Measurements from ENCODE around the gene PLA2G4F.

The PLA2G4F gene

GRCh38 chr15:42131006-42131405 lies 25.4 kb downstream of the PLA2G4F start:
- no peak for DNase-seq

- no peak for DNase-seq
Measured at GRCh38 chr15:42130246-42130986, 26.0 kb downstream of the PLA2G4F start.

- DNase-seq: no peak
Measured at GRCh38 chr15:42129364-42129763, 27.1 kb downstream of the PLA2G4F start.

- DNase-seq: no peak
Measured at GRCh38 chr15:42128476-42128875, 28.0 kb downstream of the PLA2G4F start.

- no peak for DNase-seq
Measured at GRCh38 chr15:42123546-42123945, 32.9 kb downstream of the PLA2G4F start.

- no peak for DNase-seq
Measured at GRCh38 chr15:42121682-42122081, 34.8 kb downstream of the PLA2G4F start.

- no peak for DNase-seq
Measured at GRCh38 chr15:42121021-42121420, 35.4 kb downstream of the PLA2G4F start.

GRCh38 chr15:42120285-42120684 lies 36.2 kb downstream of the PLA2G4F start:
- DNase-seq: no peak

- no peak for DNase-seq
Measured at GRCh38 chr15:42119446-42119760, 37.0 kb downstream of the PLA2G4F start.

GRCh38 chr15:42118650-42119445 lies 37.6 kb downstream of the PLA2G4F start:
- no peak for DNase-seq

- DNase-seq: no peak
Measured at GRCh38 chr15:42111924-42112323, 44.5 kb downstream of the PLA2G4F start.

- DNase-seq: no peak
Measured at GRCh38 chr15:42110367-42110766, 46.1 kb downstream of the PLA2G4F start.

- DNase-seq: no peak
Measured at GRCh38 chr15:42108806-42109205, 47.6 kb downstream of the PLA2G4F start.

GRCh38 chr15:42108189-42108588 lies 48.2 kb downstream of the PLA2G4F start:
- no peak for DNase-seq

- peak; percentile 18 for DNase-seq
Measured at GRCh38 chr15:42107473-42107872, 49.0 kb downstream of the PLA2G4F start.

- DNase-seq: no peak
Measured at GRCh38 chr15:42106288-42106687, 50.1 kb downstream of the PLA2G4F start.

GRCh38 chr15:42104095-42104891 lies 52.1 kb downstream of the PLA2G4F start:
- no peak for DNase-seq

- DNase-seq: no peak
Measured at GRCh38 chr15:42102646-42103235, 53.7 kb downstream of the PLA2G4F start.

- no peak for DNase-seq
Measured at GRCh38 chr15:42101861-42102260, 54.6 kb downstream of the PLA2G4F start.

GRCh38 chr15:42100021-42100800 lies 56.2 kb downstream of the PLA2G4F start:
- DNase-seq: no peak

- DNase-seq: no peak
Measured at GRCh38 chr15:42097018-42097417, 59.4 kb downstream of the PLA2G4F start.

- DNase-seq: no peak
Measured at GRCh38 chr15:42094512-42094963, 61.9 kb downstream of the PLA2G4F start, which contains the start of gene PLA2G4D. Gene PLA2G4D (minus strand): TSS chr15:42094562. CDS start chr15:42094459, 103 bp downstream.
